IPS DF 6.9 (cell line): ENCODE measurements around the gene DNAJA3.

Experiments used
- DNase-seq: peaks from one replicate; pipeline ENCODE4 v3.0.0-alpha.2; 2013; ENCODE audit warnings: low read depth, low spot score
- H3K27ac ChIP-seq: one replicate; pipeline ENCODE4 v1.5.1; 2013; ENCODE audit warnings: low read length, control low read depth
- H3K27me3 ChIP-seq: 2 replicates; pipeline ENCODE4 v1.6.1; 2013; ENCODE audit warnings: mild to moderate bottlenecking, low read length; ENCODE audit not compliant: control insufficient read depth, insufficient read depth
- H3K36me3 ChIP-seq: 2 replicates; pipeline ENCODE4 v1.6.1; 2013; ENCODE audit warnings: low read length; ENCODE audit not compliant: control insufficient read depth, insufficient read depth
- H3K4me1 ChIP-seq: 2 replicates; pipeline ENCODE4 v1.6.1; 2013; ENCODE audit warnings: low read length; ENCODE audit not compliant: control insufficient read depth, insufficient read depth
- H3K4me3 ChIP-seq: 2 replicates; pipeline ENCODE4 v1.5.1; 2013; ENCODE audit warnings: mild to moderate bottlenecking, low read length
- H3K9me3 ChIP-seq: 2 replicates; pipeline ENCODE4 v1.6.1; 2013; ENCODE audit warnings: low read length, inconsistent platforms; ENCODE audit not compliant: control insufficient read depth, insufficient read depth
- WGBS: extraction: QIAGEN DNeasy Blood & Tissue Kit; methylation state at CpG from one replicate; pipeline ENCODE4 v1.1.7; 2013; ENCODE audit warnings: mixed read lengths, missing lambda C conversion rate; ENCODE audit not compliant: insufficient read length, insufficient coverage; 5-methylcytosine and 5-hydroxymethylcytosine counted together

The DNAJA3 gene

DNA sequence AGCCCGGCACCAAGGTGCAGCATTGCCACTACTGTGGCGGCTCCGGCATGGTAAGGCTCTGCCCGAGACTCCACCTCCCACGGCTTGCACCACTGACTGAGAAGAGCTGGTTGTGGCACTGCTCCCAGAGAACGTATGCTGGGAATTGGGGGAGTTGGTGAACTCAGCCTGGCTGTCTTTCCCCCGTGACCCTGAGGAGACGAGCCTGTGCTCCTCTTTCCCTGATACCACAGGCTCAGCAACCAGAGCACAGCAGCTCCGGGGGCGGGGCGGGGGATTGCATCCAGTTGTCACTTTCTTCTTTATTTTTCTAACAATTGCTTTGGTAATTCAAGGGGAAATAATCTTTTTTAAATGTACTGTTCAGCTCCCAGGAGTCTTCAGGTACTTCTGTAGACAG lies 16.7 kb downstream of the DNAJA3 start:
- H3K36me3 ChIP-seq: peaks cover 38% of the 10 kb centered on the region
- no peaks in the 10 kb centered on the region for H3K4me1 ChIP-seq
- H3K27me3 ChIP-seq: no peaks in the 10 kb centered on the region
- H3K27ac ChIP-seq: no peak overlapping the region
- H3K4me3 ChIP-seq: no peak overlapping the region
- H3K9me3 ChIP-seq: no peaks in the 10 kb centered on the region
- WGBS: no CpG with 5 or more reads among the region's 11 CpGs
- DNase-seq: no peak

DNA sequence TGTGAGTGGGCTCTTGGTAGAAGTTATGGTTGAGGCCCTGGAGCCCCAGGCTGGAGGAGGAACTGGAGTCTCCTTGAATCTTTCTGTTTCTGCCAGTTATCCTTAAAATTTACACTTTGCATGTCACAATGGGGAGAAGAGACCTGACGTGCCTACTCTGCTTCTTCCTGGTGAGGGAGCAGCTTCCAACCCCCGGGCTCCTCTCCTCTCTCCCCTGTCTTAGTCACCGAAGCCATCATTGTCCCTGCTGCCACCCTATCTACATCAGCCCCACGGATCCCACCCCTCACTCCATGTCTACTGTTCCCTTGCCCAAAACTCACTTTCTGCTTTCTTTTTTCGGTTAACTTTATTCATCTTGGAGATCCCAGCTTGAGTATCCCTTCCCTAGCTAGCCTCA lies 17.6 kb downstream of the DNAJA3 start:
- Histone ChIP-seq H3K4me3 (no peak overlapping the region), H3K27ac (no peak overlapping the region), H3K36me3 (peaks cover 40% of the 10 kb centered on the region), H3K9me3 (no peaks in the 10 kb centered on the region), H3K4me1 (no peaks in the 10 kb centered on the region), H3K27me3 (no peaks in the 10 kb centered on the region)
- WGBS: no CpG with 5 or more reads among the region's 5 CpGs
- DNase-seq: no peak

DNA sequence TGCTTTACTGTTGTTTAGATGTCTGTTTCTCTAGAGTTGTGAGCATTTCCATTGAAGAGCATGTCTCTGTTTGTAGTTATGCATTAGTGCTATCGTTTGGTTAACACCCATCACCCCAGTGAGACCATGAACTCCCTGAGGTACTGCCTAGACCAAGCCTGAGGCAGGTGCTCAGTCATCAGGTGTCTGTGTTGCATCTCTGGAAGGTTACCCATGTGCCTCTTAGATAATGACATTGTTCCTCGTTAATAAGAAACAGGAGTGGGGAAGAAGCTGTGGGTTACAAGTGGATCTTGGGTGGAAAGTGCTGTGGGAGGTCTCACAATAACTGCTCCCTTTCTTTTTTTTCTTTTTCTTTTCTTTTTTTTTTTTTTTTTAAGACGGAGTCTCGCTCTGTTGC lies 18.3 kb downstream of the DNAJA3 start:
- no peaks in the 10 kb centered on the region for H3K4me1 ChIP-seq
- H3K4me3 ChIP-seq: no peak overlapping the region
- WGBS: no CpG with 5 or more reads among the region's 4 CpGs
- H3K27ac ChIP-seq: no peak overlapping the region
- H3K9me3 ChIP-seq: no peaks in the 10 kb centered on the region
- no peak for DNase-seq
- H3K27me3 ChIP-seq: no peaks in the 10 kb centered on the region
- peaks cover 44% of the 10 kb centered on the region for H3K36me3 ChIP-seq

DNA sequence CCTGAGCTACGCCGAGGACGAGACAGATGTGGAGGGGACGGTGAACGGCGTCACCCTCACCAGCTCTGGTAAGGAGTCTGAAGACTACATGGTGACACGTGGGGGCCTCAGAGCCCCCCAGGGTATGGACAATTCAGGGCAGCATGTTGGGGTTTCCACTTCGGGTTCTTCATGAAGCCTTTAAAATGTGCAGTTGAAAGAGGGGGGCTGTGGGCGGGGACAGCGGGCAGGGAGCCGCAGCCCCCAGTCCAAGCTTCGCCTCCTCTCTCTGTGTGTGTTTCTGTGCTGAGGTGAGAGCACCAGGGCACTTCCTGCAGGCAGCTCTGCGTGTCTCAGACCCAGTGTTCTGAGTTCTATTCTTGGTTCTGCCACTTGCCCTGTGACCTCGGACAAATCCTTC lies 24.8 kb downstream of the DNAJA3 start:
- no peak overlapping the region for H3K27ac ChIP-seq
- WGBS: no CpG with 5 or more reads among the region's 14 CpGs
- H3K4me3 ChIP-seq: no peak overlapping the region
- no peaks in the 10 kb centered on the region for H3K27me3 ChIP-seq
- H3K36me3 ChIP-seq: peaks cover 30% of the 10 kb centered on the region
- H3K4me1 ChIP-seq: no peaks in the 10 kb centered on the region
- DNase-seq: no peak
- no peaks in the 10 kb centered on the region for H3K9me3 ChIP-seq

DNA sequence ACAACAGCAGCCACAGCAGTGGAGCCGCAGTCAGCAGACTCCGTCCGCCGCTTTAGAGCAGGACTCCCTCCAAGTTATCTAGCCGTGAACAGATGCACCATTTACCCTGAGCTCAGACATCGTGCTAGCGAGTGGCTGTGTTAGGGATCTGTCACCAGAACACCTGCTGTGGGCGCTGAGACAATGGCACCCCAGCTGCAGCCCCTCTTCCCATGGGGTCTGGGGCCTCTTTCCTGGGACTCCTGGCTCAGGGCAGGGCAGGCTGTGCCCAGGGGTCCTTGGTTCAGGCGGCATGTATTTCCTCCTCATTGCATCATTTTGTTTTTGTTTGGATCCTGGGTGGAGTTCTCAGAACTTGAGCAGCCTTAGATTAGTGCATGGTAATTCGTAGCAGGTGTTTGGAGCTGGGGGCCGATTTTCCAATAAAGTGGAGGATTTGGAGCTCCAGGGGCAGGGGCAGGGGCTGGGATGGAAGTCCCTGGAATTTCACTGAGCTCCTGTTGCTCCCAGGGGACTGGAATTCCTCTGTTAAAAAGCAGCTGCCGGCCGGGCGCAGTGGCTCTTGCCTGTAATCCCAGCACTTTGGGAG lies 25.4 kb downstream of the DNAJA3 start:
- no peaks in the 10 kb centered on the region for H3K9me3 ChIP-seq
- no CpG with 5 or more reads among the region's 14 CpGs for WGBS

DNA sequence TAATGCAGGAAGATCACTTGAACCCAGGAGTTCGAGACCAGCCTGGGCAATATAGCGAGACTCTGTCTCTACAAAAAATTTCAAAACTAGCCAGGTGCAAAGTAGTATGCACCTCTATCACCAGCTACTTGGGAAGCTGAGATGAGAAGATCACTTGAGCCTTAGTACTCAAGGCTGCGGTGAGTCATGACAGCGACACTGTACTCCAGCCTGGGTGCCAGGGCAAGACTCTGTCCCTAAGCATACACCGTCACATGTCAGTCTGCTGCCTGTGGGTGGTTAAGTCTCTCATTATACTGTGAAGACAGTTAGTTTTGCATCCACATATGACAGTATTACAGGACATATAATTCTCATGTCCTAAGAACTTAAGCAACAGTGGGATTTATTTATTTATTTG lies 27.0 kb downstream of the DNAJA3 start:
- Histone ChIP-seq H3K4me3 (no peak overlapping the region), H3K36me3 (peaks cover 29% of the 10 kb centered on the region), H3K27ac (no peak overlapping the region), H3K4me1 (no peaks in the 10 kb centered on the region), H3K27me3 (no peaks in the 10 kb centered on the region), H3K9me3 (no peaks in the 10 kb centered on the region)
- DNase-seq: no peak
- no CpG with 5 or more reads among the region's 5 CpGs for WGBS

More for the DNA sequence above, 25.4 kb downstream of the DNAJA3 start:
- Histone ChIP-seq H3K27ac (no peak overlapping the region), H3K36me3 (peaks cover 36% of the 10 kb centered on the region), H3K27me3 (no peaks in the 10 kb centered on the region), H3K4me3 (no peak overlapping the region), H3K4me1 (no peaks in the 10 kb centered on the region)
- no peak for DNase-seq

DNA sequence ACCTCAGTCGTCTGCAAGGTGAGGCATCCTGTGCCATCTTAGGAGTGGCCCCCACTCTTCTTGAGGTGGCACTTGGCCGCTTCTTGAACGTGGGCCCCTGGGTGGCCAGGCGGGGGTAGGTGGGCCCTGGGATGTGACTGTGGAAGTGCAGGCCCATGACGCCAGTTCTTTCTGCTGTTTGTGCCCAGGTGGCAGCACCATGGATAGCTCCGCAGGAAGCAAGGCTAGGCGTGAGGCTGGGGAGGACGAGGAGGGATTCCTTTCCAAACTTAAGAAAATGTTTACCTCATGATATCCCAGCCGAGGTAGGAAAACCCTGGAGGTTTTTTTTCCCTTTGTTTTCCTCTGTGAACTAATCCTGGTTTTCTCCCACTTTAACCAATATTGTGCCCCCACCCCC lies 29.0 kb downstream of the DNAJA3 start:
- Histone ChIP-seq H3K36me3 (peaks cover 24% of the 10 kb centered on the region), H3K4me1 (no peaks in the 10 kb centered on the region; the same call in 1 of the 2 replicates)
- WGBS: no CpG with 5 or more reads among the region's 9 CpGs

DNA sequence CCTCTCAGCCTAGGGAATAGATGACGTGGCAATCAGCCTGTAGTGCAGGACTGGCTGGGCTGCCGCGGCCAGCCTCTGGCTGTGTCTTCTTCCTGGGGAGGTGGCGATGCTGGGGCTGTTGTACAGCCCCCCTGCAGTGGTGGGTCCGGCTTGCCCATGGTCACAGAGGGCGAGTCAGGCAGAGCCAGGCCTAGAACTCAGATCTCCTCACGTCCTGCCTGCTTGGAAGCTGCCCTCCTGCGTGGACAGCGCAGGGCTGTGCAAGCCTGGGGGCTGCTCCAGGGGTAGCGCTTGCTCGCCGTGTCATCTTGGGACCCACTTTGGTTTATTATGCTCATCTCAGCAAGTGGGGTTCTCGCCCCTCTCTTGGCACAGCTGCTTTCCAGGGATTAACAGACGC lies 29.4 kb downstream of the DNAJA3 start:
- no peaks in the 10 kb centered on the region; the same call in 1 of the 2 replicates for H3K4me1 ChIP-seq
- no peaks in the 10 kb centered on the region for H3K9me3 ChIP-seq
- no peak overlapping the region for H3K4me3 ChIP-seq
- peaks cover 23% of the 10 kb centered on the region for H3K36me3 ChIP-seq
- H3K27me3 ChIP-seq: no peaks in the 10 kb centered on the region
- no peak overlapping the region for H3K27ac ChIP-seq
- DNase-seq: no peak
- no CpG with 5 or more reads among the region's 14 CpGs for WGBS

More for the DNA sequence above, 29.0 kb downstream of the DNAJA3 start:
- no peak for DNase-seq
- H3K9me3 ChIP-seq: no peaks in the 10 kb centered on the region
- H3K27me3 ChIP-seq: no peaks in the 10 kb centered on the region
- no peak overlapping the region for H3K27ac ChIP-seq
- H3K4me3 ChIP-seq: no peak overlapping the region

DNA sequence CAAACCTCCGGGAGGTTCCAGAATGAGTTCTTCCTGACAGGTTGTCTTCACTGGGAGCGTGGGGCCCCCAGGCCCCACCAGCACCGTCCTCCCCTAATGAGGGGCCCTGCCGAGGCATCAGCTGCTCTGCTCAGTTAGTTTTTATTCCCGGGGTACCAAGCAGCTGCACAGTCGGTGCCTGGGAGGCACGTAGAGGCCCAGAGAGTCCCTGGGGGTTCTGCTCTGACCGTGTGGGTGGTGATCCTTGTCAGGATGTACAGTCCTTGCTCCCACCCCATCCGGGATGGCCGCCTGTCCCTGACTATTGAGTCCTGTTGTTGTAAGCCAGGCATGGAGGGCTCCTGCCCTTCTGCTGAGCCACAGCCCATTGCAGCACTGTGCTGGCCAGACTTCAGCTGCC lies 30.3 kb downstream of the DNAJA3 start:
- no peak for DNase-seq
- H3K4me3 ChIP-seq: no peak overlapping the region
- H3K4me1 ChIP-seq: no peaks in the 10 kb centered on the region; the same call in 1 of the 2 replicates
- H3K27me3 ChIP-seq: no peaks in the 10 kb centered on the region
- WGBS: no CpG with 5 or more reads among the region's 10 CpGs
- no peaks in the 10 kb centered on the region for H3K9me3 ChIP-seq
- peaks cover 14% of the 10 kb centered on the region for H3K36me3 ChIP-seq
- no peak overlapping the region for H3K27ac ChIP-seq

DNA sequence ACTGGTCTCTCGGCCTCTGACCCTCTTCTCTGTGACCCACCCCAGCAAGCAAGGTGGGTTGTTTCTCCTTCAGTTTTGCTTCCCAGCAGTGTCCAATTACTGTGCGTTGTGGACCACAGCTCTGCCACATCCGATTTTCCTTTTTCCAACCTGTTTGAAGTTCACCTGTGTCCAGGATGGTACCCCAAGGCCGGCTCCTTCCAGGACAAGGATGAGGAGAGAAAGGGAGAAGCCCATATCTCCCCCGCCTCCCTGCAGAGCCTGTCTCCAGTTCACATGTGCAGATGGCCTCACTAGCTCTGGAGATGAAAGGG lies 35.2 kb downstream of the DNAJA3 start:
- no peaks in the 10 kb centered on the region for H3K9me3 ChIP-seq
- no CpG with 5 or more reads among the region's 5 CpGs for WGBS
- no peaks in the 10 kb centered on the region; the same call in 1 of the 2 replicates for H3K4me1 ChIP-seq
- no peak overlapping the region for H3K27ac ChIP-seq
- peaks cover 16% of the 10 kb centered on the region for H3K36me3 ChIP-seq
- DNase-seq: no peak
- no peak overlapping the region for H3K4me3 ChIP-seq
- no peaks in the 10 kb centered on the region for H3K27me3 ChIP-seq
